Mucosa of descending colon (tissue), 3 donors: ENCODE measurements around the gene TPM1. TPM values are rescaled to one million over a fixed set of nuclear protein-coding genes. Genes with fewer than 3 reads are reported as not detected.

Source experiments
- ATAC-seq: fragments of 200-7000 bp; cut with Tn5 transposase; one replicate; pipeline ENCODE4 v1.9.1; 2020; ENCODE audit warnings: mild to moderate bottlenecking, moderate library complexity
- DNase-seq, 3 donors: peaks; one replicate each; pipeline ENCODE4 v3.0.0-alpha.2; 2020
- H3K36me3 ChIP-seq: fragments of 200-600 bp; one replicate; pipeline ENCODE4 v1.8.0; 2021; ENCODE audit warnings: low read depth, mild to moderate bottlenecking
- H3K4me1 ChIP-seq: fragments of 200-600 bp; one replicate; pipeline ENCODE4 v1.8.0; 2021; ENCODE audit warnings: low read depth, mild to moderate bottlenecking
- H3K4me3 ChIP-seq: fragments of 200-600 bp; one replicate; pipeline ENCODE4 v1.8.0; 2021; ENCODE audit warnings: mild to moderate bottlenecking
- H3K9me3 ChIP-seq: fragments of 200-600 bp; one replicate; pipeline ENCODE4 v1.8.0; 2021; ENCODE audit warnings: mild to moderate bottlenecking
- CTCF ChIP-seq: fragments of 200-600 bp; IDR thresholded peaks from one replicate; pipeline ENCODE4 v1.8.0; 2022; ENCODE audit warnings: antibody characterized with exemption, mild to moderate bottlenecking
- intact Hi-C, 2 donors: fragments of 100-400 bp; cut with DNase I in 1 of 2; cut with micrococcal nuclease in 1 of 2; formaldehyde crosslinking; loops; one replicate each; pipeline versions ENCODE4 v1.11.0 to v1.11.1; 2022; cut with DNase I, micrococcal nuclease
- total RNA-seq, 3 donors: library from RNA; stranded (reverse); fragmentation: NEBNext Ultra II Directional in 2 of 3; extraction: Animal tissue kit (Norgen Biotek cat#: 25700) in 2 of 3; gene quantifications; one replicate each; pipeline versions ENCODE4 v1.2.1 to v1.2.4, GENCODE V29; 2021 to 2023
- donor health status: DM: no; HTN: no; CAD: no; lungs with moderate emphysema.
- donor health status: DM: no; HTN: no; CAD: no.
- donor health status: DM: no; HTN: yes; CAD: no.

The TPM1 gene
- total RNA-seq, 3 donors from 2014 or later = 613 to 1,704 (median 696) TPM

- TF ChIP-seq CTCF = no peak
- Histone ChIP-seq H3K36me3 (no peaks in the 10 kb centered on the region), H3K4me1 (peaks cover 65% of the 10 kb centered on the region), H3K4me3 (peak overlapping the region; percentile 72), H3K9me3 (no peaks in the 10 kb centered on the region)
- ATAC-seq (no peak), DNase-seq (no peak)
- intact Hi-C loops = loop anchor here (5.0 to 10.0 kb wide), 3 partner anchors 42 to 205 kb away; no protein-coding TSS in a partner anchor
Observed at GRCh38 chr15:63049783-63050371, 7.3 kb downstream of the TPM1 start.

GRCh38 chr15:63050731-63051155 lies 8.2 kb downstream of the TPM1 start:
- DNase-seq (no peak), ATAC-seq (no peak)
- no peaks in the 10 kb centered on the region for H3K36me3 ChIP-seq
- no peaks in the 10 kb centered on the region for H3K9me3 ChIP-seq
- no peak overlapping the region for H3K4me3 ChIP-seq
- intact Hi-C loops = no loop called here
- no peak for TF ChIP-seq CTCF
- peaks cover 72% of the 10 kb centered on the region for H3K4me1 ChIP-seq

- Histone ChIP-seq H3K4me3 (no peak overlapping the region), H3K9me3 (no peaks in the 10 kb centered on the region), H3K4me1 (peaks cover 68% of the 10 kb centered on the region), H3K36me3 (no peaks in the 10 kb centered on the region)
- peak in 1 of 3 donors; percentile 80 for DNase-seq
- peak; percentile 62 for ATAC-seq
- TF ChIP-seq CTCF = no peak
- intact Hi-C loops = no loop called here
Observed at GRCh38 chr15:63051156-63052066, 8.9 kb downstream of the TPM1 start.

GRCh38 chr15:63052077-63052841 lies 9.7 kb downstream of the TPM1 start:
- no peak for TF ChIP-seq CTCF
- DNase-seq (no peak), ATAC-seq (no peak)
- Histone ChIP-seq H3K9me3 (no peaks in the 10 kb centered on the region), H3K4me3 (no peak overlapping the region), H3K36me3 (peaks cover 2% of the 10 kb centered on the region), H3K4me1 (peaks cover 66% of the 10 kb centered on the region)
- intact Hi-C loops = no loop called here

GRCh38 chr15:63052961-63053698 lies 10.6 kb downstream of the TPM1 start:
- no peaks in the 10 kb centered on the region for H3K9me3 ChIP-seq
- no peak for ATAC-seq
- no peak for DNase-seq
- H3K4me3 ChIP-seq = no peak overlapping the region
- no peak for TF ChIP-seq CTCF
- peaks cover 59% of the 10 kb centered on the region for H3K4me1 ChIP-seq
- intact Hi-C loops = no loop called here
- peaks cover 9% of the 10 kb centered on the region for H3K36me3 ChIP-seq
